ENCODE results near the gene SOCS4.
A peak's percentile ranks its signal among the peaks of the same experiment; 100 is the strongest.

DNA sequence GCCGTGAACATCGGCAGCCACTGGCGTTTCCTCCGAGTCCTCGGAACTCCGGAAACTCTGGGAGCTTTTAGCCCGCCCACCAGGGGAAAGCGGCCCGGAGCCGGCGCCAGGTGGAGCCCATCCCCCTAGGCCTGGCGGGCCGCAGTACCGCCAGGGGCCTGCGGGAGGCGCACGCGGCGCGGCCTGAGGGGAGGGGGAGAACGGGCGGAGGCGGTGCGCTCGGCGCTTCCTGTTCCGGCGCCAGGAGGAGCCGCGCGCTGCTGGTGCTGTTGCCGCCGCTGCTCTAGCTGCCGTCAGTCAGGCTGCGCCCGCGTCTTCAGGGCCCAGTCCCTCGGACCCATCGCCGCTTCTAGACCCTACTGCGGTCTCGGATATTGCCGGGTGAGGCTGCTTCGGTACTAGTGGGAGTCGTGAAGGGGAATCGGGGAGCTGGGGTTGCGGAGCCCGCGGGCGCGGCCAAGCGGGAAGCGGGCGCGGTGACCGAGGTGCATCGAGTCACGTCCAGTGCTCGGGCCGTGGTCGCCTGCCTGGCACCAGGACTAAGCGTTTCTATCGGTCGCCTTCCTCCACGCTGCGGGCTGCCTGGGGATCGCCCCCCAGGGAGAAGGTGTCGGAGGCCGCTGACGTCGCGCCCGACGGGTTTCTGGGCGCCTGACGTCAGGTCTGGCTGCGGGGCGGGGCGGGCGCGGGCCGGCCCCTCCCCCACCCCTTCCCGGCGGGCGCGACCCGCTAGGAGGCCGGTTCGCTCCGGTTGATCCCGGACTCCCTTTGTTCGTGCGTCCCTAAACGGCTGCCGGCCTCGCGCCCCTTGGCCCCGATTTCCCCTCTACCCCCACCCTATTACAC, 24.6 kb downstream of the SOCS4 start, which contains the start of gene MAPK1IP1L:
- TF ChIP-seq EZH2phosphoT487 (IDR thresholded peaks at IDR 0.05; ENCODE audit: low read depth), result no peak
- TF ChIP-seq, protein P1, sequence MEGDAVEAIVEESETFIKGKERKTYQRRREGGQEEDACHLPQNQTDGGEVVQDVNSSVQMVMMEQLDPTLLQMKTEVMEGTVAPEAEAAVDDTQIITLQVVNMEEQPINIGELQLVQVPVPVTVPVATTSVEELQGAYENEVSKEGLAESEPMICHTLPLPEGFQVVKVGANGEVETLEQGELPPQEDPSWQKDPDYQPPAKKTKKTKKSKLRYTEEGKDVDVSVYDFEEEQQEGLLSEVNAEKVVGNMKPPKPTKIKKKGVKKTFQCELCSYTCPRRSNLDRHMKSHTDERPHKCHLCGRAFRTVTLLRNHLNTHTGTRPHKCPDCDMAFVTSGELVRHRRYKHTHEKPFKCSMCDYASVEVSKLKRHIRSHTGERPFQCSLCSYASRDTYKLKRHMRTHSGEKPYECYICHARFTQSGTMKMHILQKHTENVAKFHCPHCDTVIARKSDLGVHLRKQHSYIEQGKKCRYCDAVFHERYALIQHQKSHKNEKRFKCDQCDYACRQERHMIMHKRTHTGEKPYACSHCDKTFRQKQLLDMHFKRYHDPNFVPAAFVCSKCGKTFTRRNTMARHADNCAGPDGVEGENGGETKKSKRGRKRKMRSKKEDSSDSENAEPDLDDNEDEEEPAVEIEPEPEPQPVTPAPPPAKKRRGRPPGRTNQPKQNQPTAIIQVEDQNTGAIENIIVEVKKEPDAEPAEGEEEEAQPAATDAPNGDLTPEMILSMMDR (IDR thresholded peaks at IDR 0.05; ENCODE audit: low read depth, low read length), result peak; percentile 92

Measured in OCI-LY3 (cell line).